HT1080 (cell line): ENCODE data around the gene MLST8. TPM values are rescaled to one million over a fixed set of nuclear protein-coding genes. Genes with fewer than 3 reads are reported as not detected.
A peak's percentile ranks its signal among the peaks of the same experiment; 100 is the strongest.
"Not testable (repeated sequence)": the region's sequence is repeated elsewhere in the genome, so short reads cannot be mapped to it uniquely, and the experiment has no call there.

ENCODE experiments used
- DNase-seq: peaks from one replicate; pipeline ENCODE4 v3.0.0-alpha.2; 2015; ENCODE audit warnings: low read depth
- total RNA-seq: library from RNA; depleted of rRNA; stranded (reverse); fragments of >200 nt; shearing (Covaris generic); gene quantifications from 2 replicates; pipeline ENCODE4 v1.2.3, GENCODE V29; 2014

MLST8 gene
- total RNA-seq, 1 experiment from 2014 or later: 69.1 TPM

- no peak for DNase-seq
These were observed 15.9 kb upstream of the MLST8 start for GRCh38 chr16:2189252-2189893.

GRCh38 chr16:2190002-2190658 is 15.1 kb upstream of the MLST8 start:
- no peak for DNase-seq

GRCh38 chr16:2190659-2191445 is 14.4 kb upstream of the MLST8 start:
- DNase-seq: no peak

- no peak for DNase-seq
These were observed 13.9 kb upstream of the MLST8 start for GRCh38 chr16:2191446-2191706.

GRCh38 chr16:2194166-2194834 is 11.0 kb upstream of the MLST8 start:
- peak; percentile 62 for DNase-seq

- DNase-seq: peak; percentile 67
These were observed 10.4 kb upstream of the MLST8 start for GRCh38 chr16:2194852-2195321.

GRCh38 chr16:2195322-2196161 is 9.7 kb upstream of the MLST8 start:
- no peak for DNase-seq

- DNase-seq: no peak
These were observed 8.9 kb upstream of the MLST8 start, which contains the start of gene CASKIN1 for GRCh38 chr16:2196162-2196980. TSS of gene CASKIN1 (minus strand) at chr16:2196605. CDS start at chr16:2196432, 173 bp downstream.

- no peak for DNase-seq
These were observed 8.2 kb upstream of the MLST8 start for GRCh38 chr16:2196981-2197511.

- no peak for DNase-seq
These were observed 7.5 kb upstream of the MLST8 start for GRCh38 chr16:2197765-2198164.

- no peak for DNase-seq
These were observed 7.0 kb upstream of the MLST8 start for GRCh38 chr16:2198283-2198682.

- DNase-seq: no peak
These were observed 6.2 kb upstream of the MLST8 start for GRCh38 chr16:2199095-2199494.

- no peak for DNase-seq
These were observed 5.6 kb upstream of the MLST8 start for GRCh38 chr16:2199621-2200139.

- no peak for DNase-seq
These were observed 4.9 kb upstream of the MLST8 start for GRCh38 chr16:2200313-2200712.

- not testable (repeated sequence) for DNase-seq
These were observed 2.0 kb upstream of the MLST8 start for GRCh38 chr16:2203119-2203688.

- no peak for DNase-seq
These were observed 694 bp upstream of the MLST8 start for GRCh38 chr16:2204416-2205103.

GRCh38 chr16:2205967-2206313 is 686 bp downstream of the MLST8 start:
- no peak for DNase-seq

GRCh38 chr16:2206420-2206779 is 1.1 kb downstream of the MLST8 start:
- DNase-seq: no peak
